ENCODE results near the gene ZNF236.
"Not testable (repeated sequence)": the region's sequence is repeated elsewhere in the genome, so short reads cannot be mapped to it uniquely, and the experiment has no call there.

The ZNF236 gene

GRCh38 chr18:76822506-76823160, at the start of gene ZNF236:
TSS of gene ZNF236 (plus strand) at chr18:76822557. CDS start at chr18:76822608, 51 bp downstream.
- DNase-seq: peak; percentile 73

- no peak for DNase-seq
Observed at GRCh38 chr18:76772665-76773064, 49.7 kb upstream of the ZNF236 start.

- DNase-seq: not testable (repeated sequence)
Observed at GRCh38 chr18:76777036-76777435, 45.3 kb upstream of the ZNF236 start.

- DNase-seq: no peak
Observed at GRCh38 chr18:76783786-76784484, 38.4 kb upstream of the ZNF236 start.

GRCh38 chr18:76785872-76786271, 36.5 kb upstream of the ZNF236 start:
- DNase-seq: no peak

GRCh38 chr18:76788571-76789317, 33.6 kb upstream of the ZNF236 start:
- no peak for DNase-seq

- DNase-seq: no peak
Observed at GRCh38 chr18:76791106-76791505, 31.3 kb upstream of the ZNF236 start.

GRCh38 chr18:76791642-76792041, 30.7 kb upstream of the ZNF236 start:
- no peak for DNase-seq

GRCh38 chr18:76794326-76794725, 28.0 kb upstream of the ZNF236 start:
- DNase-seq: no peak

- peak; percentile 25 for DNase-seq
Observed at GRCh38 chr18:76801567-76802505, 20.5 kb upstream of the ZNF236 start.

- no peak for DNase-seq
Observed at GRCh38 chr18:76803413-76803812, 18.9 kb upstream of the ZNF236 start.

GRCh38 chr18:76803814-76804213, 18.5 kb upstream of the ZNF236 start:
- DNase-seq: peak; percentile 42

- no peak for DNase-seq
Observed at GRCh38 chr18:76805221-76805620, 17.1 kb upstream of the ZNF236 start.

GRCh38 chr18:76806301-76806700, 16.1 kb upstream of the ZNF236 start:
- no peak for DNase-seq

- DNase-seq: no peak
Observed at GRCh38 chr18:76808561-76808960, 13.8 kb upstream of the ZNF236 start.

GRCh38 chr18:76811530-76811929, 10.8 kb upstream of the ZNF236 start:
- DNase-seq: not testable (repeated sequence)

- DNase-seq: no peak
Observed at GRCh38 chr18:76814256-76814655, 8.1 kb upstream of the ZNF236 start.

- no peak for DNase-seq
Observed at GRCh38 chr18:76816127-76816526, 6.2 kb upstream of the ZNF236 start.

- no peak for DNase-seq
Observed at GRCh38 chr18:76817888-76818611, 4.3 kb upstream of the ZNF236 start.

GRCh38 chr18:76819411-76820136, 2.8 kb upstream of the ZNF236 start:
- no peak for DNase-seq

- no peak for DNase-seq
Observed at GRCh38 chr18:76821356-76821874, 942 bp upstream of the ZNF236 start.
